NCI-H82 (cell line): ENCODE data around the gene ZNF674.
"Not testable (repeated sequence)": the region's sequence is repeated elsewhere in the genome, so short reads cannot be mapped to it uniquely, and the experiment has no call there.

Experiments
- DNase-seq: peaks from one replicate; lab custom pipeline; 2025; lab: John Stamatoyannopoulos, UW

The ZNF674 gene

GRCh38 chrX:46463682-46464081 is 81.5 kb downstream of the ZNF674 start:
- no peak for DNase-seq

- no peak for DNase-seq
These were observed 83.5 kb downstream of the ZNF674 start for GRCh38 chrX:46461660-46462191.

GRCh38 chrX:46460801-46461659 is 84.2 kb downstream of the ZNF674 start:
- DNase-seq, result not testable (repeated sequence)

GRCh38 chrX:46459603-46460002 is 85.6 kb downstream of the ZNF674 start:
- no peak for DNase-seq

DNA sequence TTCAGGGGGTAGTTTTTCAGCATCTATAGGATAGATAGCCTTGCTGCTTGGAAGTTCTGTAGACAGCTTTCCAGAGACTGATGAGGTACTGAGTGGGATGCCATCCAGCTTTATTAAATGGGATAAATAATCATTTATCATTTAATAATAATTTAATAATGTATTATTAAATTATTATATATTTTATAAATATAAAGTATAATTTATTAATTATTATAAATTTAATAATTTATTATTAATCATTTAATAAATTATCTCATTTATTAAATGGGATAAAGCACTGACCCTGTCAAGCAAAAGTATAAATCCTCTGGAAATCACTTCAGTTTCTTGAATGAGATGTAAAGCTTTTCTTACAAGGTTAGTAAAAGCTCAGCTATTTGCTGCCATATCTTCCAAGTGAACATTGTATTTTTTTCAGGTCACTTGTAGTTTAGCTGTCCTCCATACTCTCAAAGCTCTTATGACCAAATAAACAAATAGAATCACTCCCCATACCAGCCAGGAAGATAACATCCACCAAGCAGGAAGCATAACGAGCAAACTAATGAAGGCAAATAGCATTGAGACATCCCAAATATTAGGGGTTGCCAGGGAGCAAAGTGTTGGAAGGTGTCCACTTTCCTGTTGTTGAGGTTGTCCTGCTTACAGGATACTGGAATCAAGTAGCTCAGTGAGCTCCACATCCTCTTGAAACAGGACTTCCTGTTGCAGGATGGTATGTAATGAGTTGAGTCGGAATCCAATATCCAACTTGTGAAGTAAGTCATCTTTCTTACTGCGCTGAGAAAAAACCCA is 88.9 kb downstream of the ZNF674 start:
- no peak for DNase-seq
